IgD-negative memory B cell (primary cell): Measurements from ENCODE around the gene RBM24. TPM values are rescaled to one million over a fixed set of nuclear protein-coding genes. Genes with fewer than 3 reads are reported as not detected.

Source experiments
- H3K27ac Mint-ChIP-seq, 3 donors: one replicate each; pipeline ENCODE4 v1.8.0; 2020 to 2022; ENCODE audit warnings: mild to moderate bottlenecking in 3 of 3, mixed read lengths in 3 of 3, moderate library complexity in 1 of 3
- H3K27me3 Mint-ChIP-seq: one replicate; pipeline ENCODE4 v1.8.0; 2021; ENCODE audit warnings: mixed read lengths
- H3K36me3 Mint-ChIP-seq: one replicate; pipeline ENCODE4 v1.8.0; 2020; ENCODE audit warnings: mild to moderate bottlenecking, mixed read lengths
- H3K4me1 Mint-ChIP-seq, 3 donors: one replicate each; pipeline ENCODE4 v1.8.0; 2020 to 2022; ENCODE audit warnings: mixed read lengths in 3 of 3, mild to moderate bottlenecking in 1 of 3
- H3K4me3 Mint-ChIP-seq, 4 donors: one replicate each; pipeline ENCODE4 v1.8.0; 2020 to 2022; ENCODE audit warnings: mild to moderate bottlenecking in 4 of 4, mixed read lengths in 4 of 4, moderate library complexity in 3 of 4
- H3K9me3 Mint-ChIP-seq, 3 donors: one replicate each; pipeline ENCODE4 v1.8.0; 2020 to 2021; ENCODE audit warnings: mixed read lengths in 3 of 3, mild to moderate bottlenecking in 1 of 3
- polyA plus RNA-seq: library from polyadenylated mRNA; unstranded; fragments of 300-500 nt; fragmentation: Illumina TruSeq; gene quantifications from one replicate; pipeline ENCODE4 v1.2.3, GENCODE V29; 2021

The RBM24 gene
- polyA plus RNA-seq, 1 donor from 2014 or later, result not detected

GRCh38 chr6:17343215-17343614 lies 62.1 kb downstream of the RBM24 start:
- H3K4me3 Mint-ChIP-seq, result no peak overlapping the region
- peaks cover 0 to 9% (median 2%) of the 10 kb centered on the region in 3 donors for H3K9me3 Mint-ChIP-seq
- H3K4me1 Mint-ChIP-seq, result peaks cover 0 to 1% (median 0%) of the 10 kb centered on the region in 3 donors
- no peaks in the 10 kb centered on the region for H3K27me3 Mint-ChIP-seq
- H3K27ac Mint-ChIP-seq, result no peak overlapping the region
- H3K36me3 Mint-ChIP-seq, result no peaks in the 10 kb centered on the region

Other genes starting within 250 kb of the RBM24 start
- gene STMND1, start 179.3 kb upstream of the RBM24 start, polyA plus RNA-seq, result not detected
- gene CAP2, start 112.2 kb downstream of the RBM24 start, polyA plus RNA-seq, result not detected